ENCODE measurements around the gene EXOC3L2. TPM values are rescaled to one million over a fixed set of nuclear protein-coding genes. Genes with fewer than 3 reads are reported as not detected.
A peak's percentile ranks its signal among the peaks of the same experiment; 100 is the strongest.

EXOC3L2 gene
- polyA plus RNA-seq, 3 donors: not detected

- H3K27me3 ChIP-seq (ENCODE audit: control insufficient read depth in 2 of 2, insufficient read depth in 2 of 2, low read length in 2 of 2): no peaks in the 10 kb centered on the region
- intact Hi-C loops (cut with micrococcal nuclease): no loop called here
- no peak overlapping the region for H3K4me2 ChIP-seq (replicated peaks; ENCODE audit: extremely low read depth, low read length, poor library complexity, severe bottlenecking)
- no peak overlapping the region for H3K4me3 ChIP-seq (replicated peaks in 1 of 3; ENCODE audit: low read depth in 2 of 3, low read length in 3 of 3)
- H3K27ac ChIP-seq (ENCODE audit: low read depth in 1 of 2, low read length in 2 of 2): peak overlapping the region; percentile 26 to 56
- H4K20me1 ChIP-seq (ENCODE audit: insufficient read depth, low read length): no peaks in the 10 kb centered on the region
- Mint-ChIP-seq H3K36me3 (peaks cover 45 to 68% of the 10 kb centered on the region in 2 donors), H3K9me3 (peaks cover 0 to 4% (median 0%) of the 10 kb centered on the region in 7 donors), H3K27ac (peak overlapping the region in 5 of 7 donors; percentile 46 to 70 (median 62)), H3K27me3 (ENCODE audit: low read depth in 3 of 3) (no peaks in the 10 kb centered on the region), H3K4me1 (peaks cover 22% of the 10 kb centered on the region), H3K4me3 (peak overlapping the region; percentile 41 to 64)
- peaks cover 22 to 63% of the 10 kb centered on the region in 2 donors for H3K36me3 ChIP-seq (replicated peaks in 1 of 2; ENCODE audit: control insufficient read depth in 1 of 2, insufficient read depth in 2 of 2, low read length in 2 of 2)
- no peak overlapping the region for H2AFZ ChIP-seq (ENCODE audit: insufficient read depth, low read depth, low read length, poor library complexity, severe bottlenecking)
- 68% methylated on average over 18 of the region's 19 CpGs for WGBS (ENCODE audit: insufficient coverage)
- TF ChIP-seq CTCF (IDR thresholded peaks at IDR 0.05): no peak
- no peaks in the 10 kb centered on the region for H3K79me2 ChIP-seq (ENCODE audit: insufficient read depth, low read length)
- H3K9me3 ChIP-seq (replicated peaks in 1 of 2; ENCODE audit: control insufficient read depth in 1 of 2, insufficient read depth in 1 of 2, low read length in 2 of 2): no peaks in the 10 kb centered on the region
- DNase-seq: peak; percentile 11 to 21 (median 17)
- H3K4me1 ChIP-seq (ENCODE audit: control insufficient read depth in 1 of 2, insufficient read depth in 2 of 2, low read length in 2 of 2): peaks cover 21 to 26% of the 10 kb centered on the region in 2 donors
- H3K9ac ChIP-seq (ENCODE audit: insufficient read depth, low read length, poor library complexity, severe bottlenecking): no peak overlapping the region
These were observed 35.3 kb upstream of the EXOC3L2 start for GRCh38 chr19:45280471-45280961.

- no peak for TF ChIP-seq CTCF (IDR thresholded peaks at IDR 0.05)
- Histone ChIP-seq H3K27ac (ENCODE audit: low read depth in 1 of 2, low read length in 2 of 2) (peak overlapping the region in 1 of 2 donors; percentile 26), H3K36me3 (replicated peaks in 1 of 2; ENCODE audit: control insufficient read depth in 1 of 2, insufficient read depth in 2 of 2, low read length in 2 of 2) (peaks cover 25 to 66% of the 10 kb centered on the region in 2 donors), H3K9ac (ENCODE audit: insufficient read depth, low read length, poor library complexity, severe bottlenecking) (no peak overlapping the region), H3K79me2 (ENCODE audit: insufficient read depth, low read length) (no peaks in the 10 kb centered on the region), H3K9me3 (replicated peaks in 1 of 2; ENCODE audit: control insufficient read depth in 1 of 2, insufficient read depth in 1 of 2, low read length in 2 of 2) (no peaks in the 10 kb centered on the region), H3K4me1 (ENCODE audit: control insufficient read depth in 1 of 2, insufficient read depth in 2 of 2, low read length in 2 of 2) (peaks cover 21 to 26% of the 10 kb centered on the region in 2 donors), H4K20me1 (ENCODE audit: insufficient read depth, low read length) (no peaks in the 10 kb centered on the region), H2AFZ (ENCODE audit: insufficient read depth, low read depth, low read length, poor library complexity, severe bottlenecking) (no peak overlapping the region), H3K4me2 (replicated peaks; ENCODE audit: extremely low read depth, low read length, poor library complexity, severe bottlenecking) (no peak overlapping the region), H3K4me3 (replicated peaks in 1 of 3; ENCODE audit: low read depth in 2 of 3, low read length in 3 of 3) (no peak overlapping the region), H3K27me3 (ENCODE audit: control insufficient read depth in 2 of 2, insufficient read depth in 2 of 2, low read length in 2 of 2) (no peaks in the 10 kb centered on the region)
- no peak for DNase-seq
- peak overlapping the region in 5 of 7 donors; percentile 10 to 88 (median 41) for H3K27ac Mint-ChIP-seq
- intact Hi-C loops (cut with micrococcal nuclease): no loop called here
- H3K9me3 Mint-ChIP-seq: peaks cover 0 to 4% (median 0%) of the 10 kb centered on the region in 7 donors
- H3K4me1 Mint-ChIP-seq: peaks cover 22% of the 10 kb centered on the region
- peaks cover 50 to 70% of the 10 kb centered on the region in 2 donors for H3K36me3 Mint-ChIP-seq
- 100% methylated on average over 3 of the region's 3 CpGs for WGBS (ENCODE audit: insufficient coverage)
- H3K4me3 Mint-ChIP-seq: no peak overlapping the region
- no peaks in the 10 kb centered on the region for H3K27me3 Mint-ChIP-seq (ENCODE audit: low read depth in 3 of 3)
These were observed 34.5 kb upstream of the EXOC3L2 start for GRCh38 chr19:45279587-45280192.

All from CD14-positive monocyte (primary cell).